Cerebellar nuclear complex (tissue), 1 donor: ENCODE results near the gene SYT1.
"Not testable (repeated sequence)": the region's sequence is repeated elsewhere in the genome, so short reads cannot be mapped to it uniquely, and the experiment has no call there.

Experiments
- DNase-seq, 2 experiments: peaks; one replicate each; lab custom pipeline; 2025; lab: John Stamatoyannopoulos, UW

The SYT1 gene

DNA sequence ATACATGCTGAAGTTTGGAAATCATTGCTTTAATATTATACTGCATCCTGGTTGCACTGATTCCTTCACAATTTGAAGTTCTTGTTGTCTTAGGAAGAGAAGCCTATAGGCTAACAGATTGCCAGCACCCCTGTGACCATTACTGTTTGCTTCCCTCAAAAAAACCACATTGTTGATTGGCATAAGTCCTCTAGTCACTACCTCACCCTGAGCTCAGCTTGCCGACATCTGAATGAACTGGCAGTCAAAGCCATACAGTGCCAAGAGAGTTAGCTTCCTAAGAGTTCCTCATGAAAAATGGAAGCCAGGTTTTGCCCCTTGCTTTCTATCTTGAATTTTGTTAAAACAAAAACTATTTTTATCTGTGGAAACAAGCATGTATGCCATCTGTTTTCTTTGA lies 276.1 kb downstream of the SYT1 start:
- DNase-seq: no peak

DNA sequence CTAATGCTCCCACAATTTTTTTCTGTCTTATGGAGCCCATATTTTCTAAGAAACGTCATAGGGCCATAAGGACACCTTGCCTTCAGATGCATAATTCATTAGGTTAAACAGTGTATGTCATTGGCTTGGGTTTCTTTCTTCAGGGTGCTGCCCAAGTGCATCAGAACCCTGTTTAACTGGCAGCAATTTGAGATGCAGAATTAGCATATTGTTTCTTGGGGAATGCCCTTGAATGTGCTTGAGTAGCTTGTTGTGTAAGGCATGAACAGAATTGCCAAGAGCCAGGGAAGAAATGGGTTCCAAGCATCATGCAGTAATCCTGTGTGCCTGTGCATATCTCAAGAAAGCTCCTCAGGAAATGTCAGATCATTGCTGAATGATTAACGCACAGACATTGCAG lies 277.2 kb downstream of the SYT1 start:
- no peak for DNase-seq

DNA sequence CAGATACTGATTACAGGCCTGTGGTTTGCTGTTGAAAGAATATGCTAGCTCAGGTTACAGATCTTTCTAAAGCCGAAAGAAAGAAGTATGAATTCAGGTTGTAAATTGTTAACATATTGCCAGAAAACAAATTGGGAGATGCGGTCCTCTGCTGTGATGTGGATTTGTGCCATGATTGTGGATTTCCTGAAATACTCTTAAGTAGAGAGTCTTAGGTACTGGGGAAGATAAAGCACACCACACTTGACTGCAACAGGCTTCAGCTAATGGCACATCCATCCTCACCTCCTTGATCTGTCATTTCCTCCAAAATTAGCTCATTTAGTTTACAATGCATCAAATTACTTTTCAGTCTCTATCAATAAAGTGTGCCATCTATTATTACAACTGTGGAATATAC lies 279.2 kb downstream of the SYT1 start:
- DNase-seq: no peak

DNA sequence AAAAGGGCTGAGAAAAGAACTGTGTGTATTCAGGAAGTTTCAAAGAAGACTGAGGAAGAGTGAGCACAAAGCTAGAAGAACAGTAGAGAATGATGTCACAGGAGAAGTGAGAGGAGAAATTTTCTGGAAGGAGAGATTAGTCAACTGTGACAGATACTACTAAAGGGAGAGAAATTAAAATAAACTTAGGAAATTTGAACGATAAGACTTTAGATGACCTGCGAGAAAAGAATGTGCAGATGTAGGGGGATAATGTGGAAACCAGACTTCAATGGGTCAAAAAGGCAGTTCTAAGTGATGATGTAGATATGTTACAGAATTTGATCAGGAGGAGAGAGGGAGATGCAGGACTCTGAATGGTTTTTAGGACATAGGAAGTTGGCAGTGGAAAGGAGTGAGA lies 287.4 kb downstream of the SYT1 start:
- DNase-seq: no peak

DNA sequence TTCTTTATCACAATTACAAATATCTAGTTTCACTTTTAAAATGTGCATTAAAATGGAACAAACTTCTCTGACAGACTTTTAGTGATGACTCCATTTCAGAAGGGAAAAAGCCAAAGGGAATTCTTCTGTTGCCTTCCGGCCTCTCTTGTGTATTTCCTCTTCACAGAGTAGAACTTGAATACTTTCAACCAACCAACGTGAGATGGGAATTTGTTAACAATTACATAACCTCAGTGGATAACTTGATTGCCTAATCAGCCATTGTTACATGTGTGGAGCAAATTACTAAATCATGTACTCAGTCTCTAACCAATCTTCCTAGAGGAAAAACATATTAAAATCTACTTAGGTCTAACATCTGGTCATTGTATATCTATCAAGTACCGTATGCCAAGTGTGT lies 291.1 kb downstream of the SYT1 start:
- DNase-seq: no peak

DNA sequence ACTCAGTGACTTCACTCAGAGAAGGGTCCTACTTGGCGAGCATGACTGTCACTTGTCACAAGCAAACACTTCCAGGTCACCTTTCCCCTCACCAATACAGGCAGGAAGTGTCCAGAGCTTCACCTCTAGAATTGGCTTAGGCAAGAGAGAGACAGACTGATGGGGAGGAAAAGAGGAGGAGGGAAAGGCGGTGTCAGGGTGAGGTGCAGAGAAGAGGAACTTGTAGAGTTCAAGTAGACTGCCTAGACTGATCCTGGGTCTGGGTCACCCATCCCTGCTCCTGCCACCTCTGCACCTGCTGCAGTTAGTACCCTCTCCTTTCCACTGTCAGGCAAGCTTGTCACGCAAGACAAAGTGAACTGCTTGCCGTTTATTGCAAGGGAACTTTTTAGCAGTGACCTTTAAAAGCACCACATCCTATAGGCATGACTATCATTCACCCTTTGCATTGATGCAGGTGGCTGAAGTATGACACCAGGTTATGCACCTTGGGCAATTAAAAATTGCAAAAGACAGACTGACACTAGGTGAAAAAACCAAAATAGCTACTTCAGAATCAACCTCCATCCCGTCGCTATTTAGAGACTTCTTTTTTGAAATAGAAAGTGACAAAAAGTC lies 292.4 kb downstream of the SYT1 start:
- no peak for DNase-seq

DNA sequence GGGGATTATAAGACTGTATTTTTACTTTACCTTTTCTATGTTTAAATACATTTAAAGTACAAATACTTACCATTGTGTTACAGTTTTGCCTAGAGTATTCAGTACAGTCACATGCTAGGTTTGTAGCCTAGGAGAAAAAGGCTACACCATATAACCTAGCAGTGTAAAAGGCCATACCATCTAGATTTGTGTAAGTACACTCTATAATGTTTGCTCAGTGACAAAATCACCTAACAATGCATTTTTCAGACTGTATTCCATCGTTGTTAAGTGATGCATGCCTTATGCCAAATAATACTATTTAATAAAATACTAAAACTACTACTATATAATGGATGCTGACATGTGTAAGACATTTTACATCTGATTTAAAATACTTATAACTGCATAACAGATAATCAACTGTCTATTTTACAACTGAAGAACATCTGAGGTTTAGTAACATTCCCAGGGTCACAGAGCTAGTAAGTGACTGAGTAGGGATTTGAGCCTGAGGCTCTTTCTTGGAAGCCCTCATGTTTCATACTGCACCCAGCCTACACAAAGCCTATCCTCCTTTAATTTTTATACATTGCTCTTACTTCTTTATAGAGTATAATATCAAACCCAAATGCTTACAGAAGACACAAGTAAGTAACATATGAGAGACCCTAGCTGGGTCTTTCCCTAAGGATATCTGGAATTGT lies 296.8 kb downstream of the SYT1 start:
- no peak for DNase-seq

DNA sequence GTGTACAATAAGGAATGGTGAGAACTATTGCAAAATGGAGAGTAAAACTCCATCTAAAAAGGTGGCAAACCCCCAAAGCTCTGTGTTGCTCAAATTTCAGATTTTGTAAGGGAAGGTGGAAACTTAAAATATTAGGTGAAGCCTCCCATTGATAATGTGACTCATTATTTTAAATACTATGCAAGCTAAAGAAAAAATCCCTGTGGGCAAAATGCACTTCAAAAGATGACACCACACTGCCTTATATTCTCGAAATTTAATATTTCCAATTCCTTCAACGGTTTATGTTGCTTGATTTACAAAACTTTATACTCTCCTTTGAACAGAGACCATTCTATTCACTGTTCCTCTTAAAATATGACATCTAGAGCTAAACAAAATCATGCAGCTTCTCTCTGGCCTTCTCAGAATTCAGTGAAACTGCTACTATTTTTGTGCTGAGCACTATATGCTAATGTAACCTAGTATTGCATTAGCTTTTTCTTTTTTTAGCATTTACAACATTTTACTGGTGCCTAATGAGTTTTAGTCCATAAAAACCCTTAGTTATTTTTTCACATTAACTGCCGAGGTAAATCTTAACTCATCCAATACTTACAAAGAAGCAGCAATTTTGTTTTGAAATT lies 297.7 kb downstream of the SYT1 start:
- DNase-seq: no peak

DNA sequence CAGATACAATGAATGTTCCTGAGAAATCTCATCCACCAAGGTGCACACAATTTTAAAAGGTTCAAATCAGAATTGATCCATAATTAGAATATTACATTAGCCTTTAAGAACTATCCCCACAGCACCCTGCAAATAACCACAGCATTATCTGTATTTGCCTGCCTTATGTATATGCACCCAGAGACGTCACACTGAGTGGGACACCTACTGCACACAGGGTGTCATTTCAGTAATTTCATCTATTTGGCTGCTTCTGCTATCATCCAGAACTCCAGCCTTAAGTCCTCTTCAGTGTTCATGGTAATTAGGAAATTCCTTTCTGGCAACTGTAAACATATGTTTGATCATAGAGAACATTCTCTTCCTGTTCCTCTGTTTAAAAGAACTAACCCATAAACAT lies 298.4 kb downstream of the SYT1 start:
- no peak for DNase-seq

DNA sequence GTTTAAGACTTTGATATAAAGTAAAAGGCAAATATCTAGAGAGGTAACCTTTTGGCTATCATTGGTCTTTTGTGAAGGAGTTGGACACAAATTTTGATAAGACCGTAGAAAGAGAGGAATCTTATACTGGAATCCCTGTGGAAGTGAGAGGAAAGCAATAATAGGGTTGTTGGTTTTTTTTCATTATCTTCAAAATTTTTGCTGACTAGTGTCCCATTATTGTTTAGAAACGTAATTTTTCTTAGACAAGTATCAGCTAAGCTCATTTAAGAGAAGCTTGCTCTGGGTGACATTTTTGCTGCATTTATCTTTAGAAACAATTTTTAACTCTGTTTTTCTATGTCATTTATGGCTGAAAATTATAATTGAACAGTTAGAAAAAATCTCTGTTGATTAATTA lies 300.3 kb downstream of the SYT1 start:
- no peak for DNase-seq

DNA sequence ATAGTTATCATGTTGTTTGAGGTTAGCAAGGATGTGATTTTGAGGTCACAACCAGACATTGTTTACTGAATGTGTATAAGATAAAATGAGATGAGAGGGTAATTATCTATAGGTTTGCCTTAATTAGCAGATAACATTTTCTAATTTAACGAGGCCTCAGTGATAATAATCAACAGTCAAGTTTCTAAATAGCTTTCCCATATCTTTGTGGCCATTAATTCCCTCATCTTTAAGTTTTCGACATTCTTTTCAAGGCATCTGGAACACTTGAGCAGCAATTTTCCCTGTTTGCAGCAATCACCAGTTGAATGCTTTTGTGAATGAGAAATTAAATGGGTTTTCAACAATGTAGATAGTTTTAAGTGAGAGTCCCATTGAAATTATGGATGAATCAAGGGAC lies 304.1 kb downstream of the SYT1 start:
- DNase-seq: no peak

DNA sequence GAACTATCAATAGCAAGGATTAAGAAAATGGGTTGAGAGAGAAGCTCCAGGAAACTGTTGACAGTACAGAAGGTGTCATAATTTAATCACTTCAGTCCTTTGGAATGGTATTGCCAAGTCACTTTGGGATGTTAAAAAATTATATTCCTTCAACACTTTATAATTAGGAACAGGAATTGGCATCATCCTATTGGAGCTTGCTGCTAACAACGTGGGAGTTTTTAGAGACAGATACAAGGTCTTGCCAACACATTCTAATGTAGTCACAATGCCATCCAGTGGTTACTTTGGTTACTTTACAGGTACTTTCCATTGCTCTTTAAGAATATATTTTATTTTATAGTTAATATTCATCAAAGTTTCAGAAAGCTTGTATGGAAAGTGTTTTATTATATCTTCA lies 310.1 kb downstream of the SYT1 start:
- DNase-seq: no peak

DNA sequence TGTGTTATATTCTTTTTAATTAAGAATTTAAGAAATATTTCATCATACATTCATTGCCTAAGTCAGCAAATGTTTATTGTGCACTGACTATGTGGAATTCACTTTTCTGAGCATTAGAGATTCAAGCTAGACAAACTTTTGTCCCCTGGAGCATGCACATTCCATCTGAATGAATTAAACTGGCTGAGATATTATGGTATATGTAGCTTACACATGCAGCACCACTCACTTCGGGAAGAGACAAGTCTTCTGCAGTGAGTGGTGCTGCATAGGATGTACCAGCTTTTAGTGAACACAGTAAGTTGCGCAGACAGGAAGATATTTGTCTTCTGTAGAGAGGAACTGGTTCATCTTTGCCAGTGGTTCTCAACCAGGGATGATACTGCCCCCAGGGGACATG lies 318.4 kb downstream of the SYT1 start:
- no peak for DNase-seq

DNA sequence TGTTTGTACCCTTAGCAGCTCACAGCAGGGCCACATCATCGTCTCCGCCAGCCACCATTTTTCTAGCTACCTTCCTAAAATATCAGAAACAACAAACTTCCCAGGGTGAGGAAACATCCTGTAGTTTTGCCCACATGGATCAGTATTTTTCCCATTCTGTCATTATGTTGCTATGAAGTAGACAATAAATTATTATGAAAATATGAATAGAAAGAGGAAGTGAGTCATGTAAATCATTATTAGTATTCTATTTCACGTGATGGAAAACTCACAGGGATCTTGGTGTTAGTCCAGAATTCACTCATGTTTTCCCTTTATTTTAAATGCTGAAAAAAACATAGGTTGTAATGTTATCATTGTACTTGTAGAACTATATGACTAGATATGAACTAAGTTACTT lies 319.4 kb downstream of the SYT1 start:
- no peak for DNase-seq

DNA sequence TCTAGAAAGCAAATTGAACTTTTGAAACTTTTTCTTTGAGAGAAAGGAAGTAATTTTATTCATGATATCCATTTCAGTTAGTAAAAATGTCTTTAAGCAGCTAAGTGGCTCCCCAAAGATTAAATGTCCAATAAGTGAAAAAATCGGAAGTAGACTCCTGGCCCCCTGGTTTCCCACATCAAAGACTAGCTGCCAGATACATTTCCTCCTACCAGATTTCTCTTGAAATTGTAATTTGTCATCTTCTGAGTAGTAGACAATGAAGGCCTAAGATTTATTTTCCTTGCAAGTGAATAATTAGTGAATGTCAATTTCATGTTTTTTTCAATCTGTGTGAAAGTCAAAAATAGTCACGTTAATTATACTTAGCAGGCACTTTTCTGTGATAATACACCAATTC lies 321.9 kb downstream of the SYT1 start:
- DNase-seq: no peak

DNA sequence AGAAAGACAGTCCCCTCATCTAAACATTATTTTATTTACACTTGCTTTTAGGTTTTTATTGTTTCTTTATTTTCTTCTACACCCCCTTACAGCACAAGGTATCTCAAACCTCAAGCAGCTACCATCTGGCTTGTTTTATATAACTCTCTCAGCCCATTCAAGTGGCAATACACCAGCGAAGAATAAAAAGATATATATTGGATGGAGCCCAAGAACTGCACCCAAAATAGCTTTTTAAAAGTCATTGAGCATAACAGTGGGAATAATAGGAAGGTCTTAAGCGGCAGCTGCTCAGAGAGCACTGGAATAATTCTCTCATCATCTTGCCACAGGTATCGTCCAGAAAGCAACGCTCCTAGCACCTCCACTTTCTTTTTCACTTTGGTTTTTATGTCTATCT lies 322.5 kb downstream of the SYT1 start:
- peak; percentile 41 to 66 for DNase-seq

DNA sequence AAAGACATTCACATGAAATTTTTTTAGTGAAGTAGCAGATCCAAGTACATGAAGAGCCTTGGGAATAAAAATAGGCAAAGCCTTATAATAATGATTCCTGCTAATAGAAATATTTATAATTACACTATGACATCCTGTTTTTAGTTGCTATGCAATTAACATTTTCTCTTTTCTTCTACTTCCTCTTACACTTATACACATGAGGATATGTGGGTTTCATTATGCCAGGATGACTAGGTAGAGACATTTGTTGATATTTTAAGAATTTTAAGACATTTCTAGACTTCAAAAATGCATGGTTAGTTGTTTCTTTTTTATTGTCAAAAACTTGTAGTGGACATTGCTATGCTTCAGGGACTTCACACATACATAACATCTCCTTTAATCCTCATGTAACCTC lies 326.8 kb downstream of the SYT1 start:
- DNase-seq: no peak

DNA sequence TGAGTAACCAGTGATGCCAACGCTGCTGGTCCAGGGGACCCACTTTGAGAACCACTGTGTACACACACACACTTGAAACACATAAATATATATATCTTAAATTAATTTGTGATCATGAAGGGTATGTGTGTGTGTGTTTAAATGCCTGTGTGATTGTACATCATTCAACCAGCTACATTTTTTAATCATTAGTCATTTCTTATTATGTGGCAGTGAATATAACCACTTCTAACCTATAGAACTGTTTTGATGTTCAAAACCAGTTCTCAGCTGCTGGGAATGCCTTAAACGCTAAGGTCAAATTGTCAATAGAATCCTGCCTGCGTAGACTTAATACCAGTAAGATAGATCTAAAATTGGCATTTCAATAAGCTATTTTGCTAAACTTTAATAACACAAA lies 330.0 kb downstream of the SYT1 start:
- DNase-seq: no peak

DNA sequence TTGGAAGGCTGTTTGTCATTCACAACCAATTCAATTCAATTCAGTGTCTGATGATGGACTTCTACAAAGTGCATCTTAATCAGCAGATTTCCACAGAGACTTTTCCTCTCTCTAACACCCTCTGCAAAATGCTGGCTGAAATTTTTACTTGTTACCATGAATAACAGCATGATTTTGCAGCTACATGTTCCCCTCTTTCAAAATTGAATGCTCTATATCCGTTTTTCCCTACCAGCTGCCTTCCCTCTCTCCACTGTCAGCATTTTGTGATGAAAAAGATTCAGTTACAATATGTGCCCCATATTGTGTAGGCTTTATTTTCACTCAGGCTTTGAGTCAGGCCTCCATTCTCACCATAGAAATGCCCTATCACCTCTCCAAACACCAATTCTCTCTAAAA lies 334.6 kb downstream of the SYT1 start:
- no peak for DNase-seq

DNA sequence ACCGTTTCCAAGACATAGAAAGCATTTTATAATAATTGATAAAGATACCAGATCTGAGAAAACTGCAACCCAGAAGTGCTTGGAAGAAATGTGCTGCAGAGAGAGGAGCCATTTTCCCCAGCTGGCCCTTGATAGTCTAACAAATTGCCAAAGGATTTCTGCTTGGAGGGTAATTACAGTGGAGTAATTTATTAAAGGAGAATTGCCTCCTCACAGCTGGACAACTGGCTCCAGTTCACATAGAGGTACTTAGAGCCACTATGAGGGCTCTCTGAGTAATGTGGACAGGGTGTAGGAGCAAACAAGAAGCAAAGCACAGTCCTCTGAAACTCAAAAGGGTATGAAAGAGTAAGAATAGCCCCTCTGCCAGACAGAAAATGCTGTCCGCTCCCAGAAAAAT lies 335.6 kb downstream of the SYT1 start:
- DNase-seq: no peak

DNA sequence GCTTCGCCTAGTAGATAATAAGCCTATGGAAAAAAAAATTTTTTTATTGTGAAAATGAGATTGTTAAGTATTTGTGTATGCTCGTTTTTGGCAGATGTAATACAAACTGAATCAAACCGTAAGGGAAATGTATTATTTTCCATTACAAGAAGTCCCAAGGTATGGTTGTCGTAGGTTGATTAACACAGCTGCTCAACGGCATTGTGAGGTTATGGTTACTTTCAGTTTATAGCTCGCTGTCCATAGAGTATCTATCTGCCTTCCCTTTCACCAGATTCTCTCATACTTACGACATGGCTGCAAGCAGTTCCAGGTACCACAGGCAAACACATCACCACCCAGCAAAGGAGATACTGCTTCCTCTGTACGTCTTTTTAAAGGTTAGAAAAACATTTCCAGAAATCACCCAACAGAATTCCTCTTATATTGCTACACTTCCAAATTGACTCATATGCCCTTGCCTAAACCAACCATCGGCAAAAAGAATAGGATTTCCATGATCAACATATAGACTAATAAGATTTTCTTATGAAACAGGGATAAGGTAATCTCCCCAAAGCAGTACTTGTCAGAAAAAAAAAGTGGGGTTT lies 338.6 kb downstream of the SYT1 start:
- DNase-seq: no peak

DNA sequence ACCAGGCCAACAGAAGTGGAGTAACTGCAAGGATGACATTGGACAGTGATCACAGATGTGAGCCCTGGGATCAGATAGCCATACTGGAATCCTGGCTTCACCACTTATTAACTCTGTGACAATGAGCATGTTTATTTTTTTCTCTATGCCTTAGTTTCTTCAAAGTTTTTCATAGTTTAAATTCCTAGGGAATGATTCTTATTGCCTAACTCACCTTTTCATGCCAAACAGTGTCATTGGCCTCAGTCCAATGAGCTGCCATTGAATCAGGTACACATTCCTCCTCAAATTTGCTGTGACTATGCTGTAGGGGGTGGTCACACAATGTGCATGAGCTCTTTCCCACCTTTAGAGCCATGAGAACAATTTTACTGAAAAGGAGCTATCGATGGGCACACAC lies 342.3 kb downstream of the SYT1 start:
- no peak for DNase-seq

DNA sequence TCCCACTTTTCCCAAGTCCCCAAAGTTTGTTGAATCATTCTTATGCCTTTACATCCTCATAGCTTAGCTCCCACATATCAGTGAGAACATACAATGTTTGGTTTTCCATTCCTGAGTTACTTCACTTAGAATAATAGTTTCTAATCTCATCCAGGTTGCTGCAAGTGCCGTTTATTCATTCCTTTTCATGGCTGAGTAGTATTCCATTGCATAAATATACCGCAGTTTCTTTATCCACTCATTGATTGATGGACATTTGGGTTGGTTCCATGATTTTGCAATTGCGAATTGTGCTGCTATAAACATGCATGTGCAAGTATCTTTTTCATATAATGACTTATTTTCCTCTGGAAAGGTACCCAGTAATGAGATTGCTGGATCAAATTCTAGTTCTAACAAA lies 345.8 kb downstream of the SYT1 start:
- not testable (repeated sequence) for DNase-seq
